Fibroblast of the aortic adventitia (primary cell): ENCODE results near the gene VSIR. TPM values are rescaled to one million over a fixed set of nuclear protein-coding genes. Genes with fewer than 3 reads are reported as not detected.

Source experiments
- DNase-seq: peaks from one replicate; pipeline ENCODE4 v3.0.0-alpha.2; 2010; ENCODE audit warnings: low read depth
- H3K4me3 ChIP-seq: 2 replicates; pipeline ENCODE4 v1.5.1; 2011; ENCODE audit warnings: low read depth, mild to moderate bottlenecking, control low read depth, low read length, moderate library complexity
- total RNA-seq: library from RNA; depleted of rRNA; stranded (reverse); fragments of >200 nt; gene quantifications from 2 replicates; pipeline ENCODE4 v1.2.3, GENCODE V29; 2012; ENCODE audit warnings: low replicate concordance
- TF ChIP-seq, protein P1 (sequence below): IDR thresholded peaks from 2 replicates; pipeline ENCODE4 v1.5.1; 2011; ENCODE audit warnings: mild to moderate bottlenecking, low read length, control low read depth, inconsistent platforms; ENCODE audit not compliant: insufficient read depth

Gene VSIR
- total RNA-seq, 1 donor = 16.9 TPM

DNA sequence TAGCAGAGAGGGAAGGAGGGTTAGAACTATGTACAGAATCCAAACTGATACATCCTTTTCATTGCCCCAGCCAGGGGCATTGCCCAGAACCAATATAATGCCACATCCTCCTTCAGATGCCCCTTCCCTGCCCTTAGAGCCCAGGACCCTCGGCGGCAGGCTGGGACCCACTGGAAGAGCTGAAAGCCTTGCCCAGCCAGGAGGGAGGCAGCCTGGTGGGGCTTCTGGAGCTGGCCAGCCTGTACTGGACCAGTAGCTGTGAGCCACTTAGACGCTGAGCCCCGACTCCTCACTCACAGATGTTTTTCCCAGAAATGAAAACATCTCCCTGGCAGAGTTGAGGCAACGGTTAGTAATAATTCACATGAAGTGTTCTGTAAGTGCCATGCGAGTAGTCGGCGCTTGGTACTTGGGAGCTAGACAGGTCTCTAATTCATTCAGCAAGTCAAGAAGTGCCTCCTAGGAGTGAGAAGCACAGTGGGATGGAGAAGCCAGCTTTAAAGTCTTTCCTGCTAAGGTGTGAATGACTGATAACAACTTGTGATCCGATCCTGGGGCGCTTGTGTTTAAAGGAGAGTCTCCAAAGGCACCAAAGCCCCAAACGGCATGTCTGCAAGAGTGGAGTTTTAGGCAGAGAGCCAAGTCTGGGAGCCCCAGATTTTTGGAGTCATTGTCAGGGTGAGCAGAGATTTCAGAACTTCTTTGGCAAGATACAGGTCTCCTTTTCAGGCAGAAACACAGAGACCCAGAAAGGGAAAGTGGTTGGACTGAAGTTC lies 9.8 kb downstream of the VSIR start:
- peak; percentile 37 for DNase-seq
- no peak overlapping the region for H3K4me3 ChIP-seq
- TF ChIP-seq, protein P1, sequence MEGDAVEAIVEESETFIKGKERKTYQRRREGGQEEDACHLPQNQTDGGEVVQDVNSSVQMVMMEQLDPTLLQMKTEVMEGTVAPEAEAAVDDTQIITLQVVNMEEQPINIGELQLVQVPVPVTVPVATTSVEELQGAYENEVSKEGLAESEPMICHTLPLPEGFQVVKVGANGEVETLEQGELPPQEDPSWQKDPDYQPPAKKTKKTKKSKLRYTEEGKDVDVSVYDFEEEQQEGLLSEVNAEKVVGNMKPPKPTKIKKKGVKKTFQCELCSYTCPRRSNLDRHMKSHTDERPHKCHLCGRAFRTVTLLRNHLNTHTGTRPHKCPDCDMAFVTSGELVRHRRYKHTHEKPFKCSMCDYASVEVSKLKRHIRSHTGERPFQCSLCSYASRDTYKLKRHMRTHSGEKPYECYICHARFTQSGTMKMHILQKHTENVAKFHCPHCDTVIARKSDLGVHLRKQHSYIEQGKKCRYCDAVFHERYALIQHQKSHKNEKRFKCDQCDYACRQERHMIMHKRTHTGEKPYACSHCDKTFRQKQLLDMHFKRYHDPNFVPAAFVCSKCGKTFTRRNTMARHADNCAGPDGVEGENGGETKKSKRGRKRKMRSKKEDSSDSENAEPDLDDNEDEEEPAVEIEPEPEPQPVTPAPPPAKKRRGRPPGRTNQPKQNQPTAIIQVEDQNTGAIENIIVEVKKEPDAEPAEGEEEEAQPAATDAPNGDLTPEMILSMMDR = no peak

DNA sequence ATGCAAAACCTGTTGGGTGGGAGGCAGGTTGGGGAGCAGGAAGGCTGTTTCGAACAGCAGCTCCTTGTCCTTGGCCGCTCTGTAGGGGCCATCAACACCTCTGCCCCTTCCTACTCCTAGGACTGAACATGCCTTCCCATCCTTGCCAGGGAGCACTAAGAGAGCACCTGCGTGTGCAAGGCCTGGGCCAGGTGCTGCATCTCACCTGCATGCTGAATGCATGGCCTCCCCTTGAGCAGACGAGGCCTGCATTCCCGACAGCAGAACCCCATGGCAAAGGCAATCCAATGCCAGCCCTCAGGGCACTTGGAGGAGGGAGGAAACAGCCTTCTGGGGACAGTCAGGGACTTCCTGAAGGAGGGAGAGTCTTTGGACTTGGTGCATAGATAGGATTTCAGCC lies 11.0 kb downstream of the VSIR start:
- no peak overlapping the region for H3K4me3 ChIP-seq
- TF ChIP-seq, protein P1 = no peak
- no peak for DNase-seq

DNA sequence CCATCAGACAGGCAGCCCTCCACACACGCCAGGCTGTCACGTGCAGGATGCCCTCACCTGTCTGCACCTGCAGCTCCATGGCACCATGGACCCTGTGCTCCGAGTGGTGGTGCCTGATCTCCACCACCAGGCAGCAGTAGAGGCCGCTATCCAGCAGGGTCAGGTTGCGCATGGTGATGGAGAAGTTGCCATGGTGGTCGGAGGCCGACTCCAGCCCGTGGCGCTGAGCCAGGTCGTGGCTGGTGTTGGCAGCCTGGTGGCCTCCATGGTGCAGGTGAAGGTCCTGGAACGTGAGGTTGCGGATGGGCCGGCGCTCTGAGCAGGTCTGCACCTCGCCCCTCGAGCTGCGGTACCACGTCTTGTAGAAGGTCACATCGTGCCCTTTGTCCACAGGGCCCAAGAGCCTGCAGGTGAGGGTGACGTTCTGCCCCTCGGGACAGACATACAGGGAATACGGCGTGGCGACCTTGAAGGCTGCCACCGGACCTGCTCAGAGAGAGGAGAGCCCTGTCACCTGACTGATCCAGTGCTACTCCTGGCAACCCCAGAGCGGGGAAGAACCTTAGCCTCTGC lies 11.7 kb downstream of the VSIR start:
- no peak overlapping the region for H3K4me3 ChIP-seq
- DNase-seq = no peak
- TF ChIP-seq, protein P1 = peak; percentile 6

DNA sequence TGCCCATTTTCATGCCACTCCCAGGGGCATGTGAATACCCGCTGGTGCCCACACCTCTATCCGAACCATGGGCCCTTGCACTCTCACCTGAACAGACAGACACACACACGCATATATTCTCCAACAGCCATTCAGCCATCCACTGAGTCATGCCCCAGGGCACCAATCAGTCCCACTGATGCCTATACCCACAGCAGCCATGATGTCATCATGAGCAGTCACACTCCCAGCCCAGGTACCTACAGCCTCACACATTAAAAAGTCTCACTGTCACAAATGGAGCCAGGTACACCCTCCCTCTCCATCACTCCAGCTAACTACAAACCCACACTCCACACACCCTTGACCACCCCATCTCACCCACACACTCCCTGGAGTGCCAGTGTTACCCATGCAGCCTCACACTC lies 12.2 kb downstream of the VSIR start:
- no peak overlapping the region for H3K4me3 ChIP-seq
- TF ChIP-seq, protein P1 = no peak

DNA sequence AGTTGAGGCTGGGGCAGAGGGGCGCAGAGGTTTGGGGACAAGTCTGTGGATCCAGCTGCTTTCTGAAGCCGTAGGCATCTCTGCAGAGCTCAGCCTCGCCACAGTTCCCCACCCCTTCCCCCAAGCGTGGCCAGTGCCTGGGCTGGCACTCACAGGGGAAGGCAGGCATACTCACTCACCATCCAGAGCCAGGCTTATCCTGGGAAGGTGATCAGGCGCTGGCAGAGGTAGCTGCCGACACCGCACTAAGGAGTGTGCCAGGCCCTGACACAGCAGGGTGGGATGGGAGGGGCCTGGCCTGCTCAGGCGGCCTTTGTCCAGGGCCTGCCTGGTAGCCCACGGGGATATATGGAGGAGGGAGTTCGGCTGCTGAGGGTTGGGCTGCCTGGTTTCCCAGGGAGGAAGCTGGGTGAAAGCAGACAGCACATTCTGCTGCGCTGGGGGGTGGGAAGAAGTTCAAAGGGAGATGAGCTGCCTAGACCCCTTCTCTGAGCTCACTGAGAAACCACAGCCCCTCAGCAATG lies 15.9 kb downstream of the VSIR start:
- no peak for DNase-seq
- TF ChIP-seq, protein P1 = no peak
- H3K4me3 ChIP-seq = no peak overlapping the region

More for the DNA sequence above, 12.2 kb downstream of the VSIR start:
- no peak for DNase-seq

DNA sequence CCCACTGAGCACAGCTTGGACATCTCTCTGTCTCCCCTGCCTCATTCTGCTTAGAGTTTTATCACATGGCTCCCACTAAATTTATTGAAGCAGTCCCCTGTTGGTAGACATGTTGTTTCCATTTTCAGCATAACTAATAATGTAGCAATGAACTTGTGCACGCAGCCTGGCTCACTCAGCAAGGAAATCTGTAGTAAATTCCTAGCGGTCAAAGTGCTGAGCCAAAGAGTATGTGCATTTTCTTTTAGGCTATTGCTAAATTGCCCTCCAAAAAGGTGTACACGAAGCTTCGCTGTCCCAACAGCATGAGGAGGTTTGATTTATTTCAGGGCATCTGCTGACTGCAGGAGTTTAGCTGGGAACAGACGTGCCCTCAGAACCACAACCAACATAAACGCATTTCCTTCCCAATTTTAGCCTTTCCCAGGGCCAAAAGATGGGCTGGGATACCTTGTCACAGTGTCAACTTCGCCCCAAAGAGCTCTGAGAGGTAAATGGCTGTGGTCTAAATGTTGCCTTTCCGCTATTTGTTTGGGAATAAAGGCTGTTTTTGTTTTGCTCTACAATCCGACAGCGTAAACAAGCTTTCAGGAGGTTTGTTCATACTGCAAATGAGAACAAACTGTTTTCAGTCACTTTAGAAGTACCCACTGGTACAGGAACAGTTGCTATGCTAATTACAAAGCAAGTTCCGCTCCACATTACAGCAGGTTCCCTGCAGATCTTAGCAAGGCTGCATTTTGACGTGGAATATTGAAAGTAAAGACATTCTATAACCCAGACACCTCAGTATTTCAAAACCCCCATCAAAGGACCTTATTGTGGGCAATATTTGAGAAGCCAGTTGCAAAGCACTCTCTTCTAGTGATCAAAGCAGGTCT lies 16.8 kb downstream of the VSIR start:
- H3K4me3 ChIP-seq = no peak overlapping the region
- TF ChIP-seq, protein P1 = no peak
- DNase-seq = no peak
